ENCODE data around the gene GFOD1.
A peak's percentile ranks its signal among the peaks of the same experiment; 100 is the strongest.

GFOD1 gene

DNA sequence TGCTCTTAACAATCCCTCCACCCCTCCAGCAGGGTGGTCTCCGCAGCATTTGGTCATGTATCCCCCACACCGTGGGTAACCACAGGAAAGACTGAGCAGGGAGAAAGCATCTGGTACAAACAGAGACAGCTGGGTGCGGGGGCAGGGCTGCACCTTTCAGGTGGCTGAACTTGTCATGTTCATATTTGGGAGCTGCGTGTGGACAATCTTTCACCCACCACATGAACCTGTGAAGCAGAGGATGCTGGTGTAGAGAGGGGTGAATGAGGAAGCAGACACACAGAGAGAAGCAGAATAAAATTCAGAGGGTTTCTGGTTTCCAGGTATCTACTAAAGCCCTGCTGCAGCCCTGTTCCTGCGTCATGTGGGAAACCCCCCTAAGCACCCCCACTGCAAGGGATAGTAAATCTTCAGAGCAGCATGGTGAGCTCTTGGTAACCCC lies 8.9 kb downstream of the GFOD1 start:
- TF ChIP-seq, protein P1, sequence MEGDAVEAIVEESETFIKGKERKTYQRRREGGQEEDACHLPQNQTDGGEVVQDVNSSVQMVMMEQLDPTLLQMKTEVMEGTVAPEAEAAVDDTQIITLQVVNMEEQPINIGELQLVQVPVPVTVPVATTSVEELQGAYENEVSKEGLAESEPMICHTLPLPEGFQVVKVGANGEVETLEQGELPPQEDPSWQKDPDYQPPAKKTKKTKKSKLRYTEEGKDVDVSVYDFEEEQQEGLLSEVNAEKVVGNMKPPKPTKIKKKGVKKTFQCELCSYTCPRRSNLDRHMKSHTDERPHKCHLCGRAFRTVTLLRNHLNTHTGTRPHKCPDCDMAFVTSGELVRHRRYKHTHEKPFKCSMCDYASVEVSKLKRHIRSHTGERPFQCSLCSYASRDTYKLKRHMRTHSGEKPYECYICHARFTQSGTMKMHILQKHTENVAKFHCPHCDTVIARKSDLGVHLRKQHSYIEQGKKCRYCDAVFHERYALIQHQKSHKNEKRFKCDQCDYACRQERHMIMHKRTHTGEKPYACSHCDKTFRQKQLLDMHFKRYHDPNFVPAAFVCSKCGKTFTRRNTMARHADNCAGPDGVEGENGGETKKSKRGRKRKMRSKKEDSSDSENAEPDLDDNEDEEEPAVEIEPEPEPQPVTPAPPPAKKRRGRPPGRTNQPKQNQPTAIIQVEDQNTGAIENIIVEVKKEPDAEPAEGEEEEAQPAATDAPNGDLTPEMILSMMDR (conservative IDR thresholded peaks at IDR 0.05; ENCODE audit: low read length): no peak
- no peak overlapping the region for H3K4me3 ChIP-seq (ENCODE audit: low read length)
- DNase-seq (ENCODE audit: low read depth): no peak

DNA sequence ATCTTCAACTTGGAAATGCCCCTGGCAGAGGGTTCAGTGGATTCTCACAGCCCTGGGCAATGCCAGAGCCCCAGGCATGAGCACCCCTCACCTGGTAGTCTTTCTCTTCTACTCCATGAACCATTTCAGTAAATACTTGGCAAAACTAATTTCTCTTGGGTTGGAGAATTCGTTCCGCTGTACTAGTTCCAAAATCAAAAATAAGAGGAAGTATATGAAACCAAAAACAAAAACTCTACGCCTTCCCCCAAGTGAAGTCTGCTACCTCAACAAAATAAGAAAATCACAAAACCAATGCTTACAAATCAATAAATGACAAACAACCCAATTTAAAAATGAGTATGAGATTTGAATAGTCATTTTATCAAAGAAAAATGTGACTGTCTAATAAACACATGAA lies 12.6 kb downstream of the GFOD1 start:
- no peak overlapping the region for H3K4me3 ChIP-seq (ENCODE audit: low read length)
- TF ChIP-seq, protein P1 (conservative IDR thresholded peaks at IDR 0.05; ENCODE audit: low read length): no peak

DNA sequence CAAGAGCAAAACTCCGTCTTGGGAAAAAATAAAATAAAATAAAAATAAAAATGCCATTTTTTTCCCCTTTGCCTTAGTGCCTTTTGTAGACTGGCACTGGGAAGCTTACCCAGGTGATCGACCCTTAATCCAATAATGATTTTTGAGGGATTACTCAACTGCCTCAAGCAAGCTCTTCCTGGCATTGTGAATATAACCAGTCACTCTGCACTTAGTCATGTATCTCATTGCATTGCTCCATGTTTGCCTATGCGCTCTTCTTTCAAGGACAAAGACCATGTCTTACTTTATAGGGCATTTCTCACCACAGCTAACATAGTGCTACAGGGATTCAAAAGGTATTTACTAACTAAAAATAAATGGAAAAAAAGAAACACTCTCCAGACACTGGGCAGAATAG lies 13.0 kb downstream of the GFOD1 start:
- H3K4me3 ChIP-seq (ENCODE audit: low read length): no peak overlapping the region
- TF ChIP-seq, protein P1 (conservative IDR thresholded peaks at IDR 0.05; ENCODE audit: low read length): no peak
- peak; percentile 33 for DNase-seq (ENCODE audit: low read depth)

More for the DNA sequence above, 12.6 kb downstream of the GFOD1 start:
- DNase-seq (ENCODE audit: low read depth): no peak

DNA sequence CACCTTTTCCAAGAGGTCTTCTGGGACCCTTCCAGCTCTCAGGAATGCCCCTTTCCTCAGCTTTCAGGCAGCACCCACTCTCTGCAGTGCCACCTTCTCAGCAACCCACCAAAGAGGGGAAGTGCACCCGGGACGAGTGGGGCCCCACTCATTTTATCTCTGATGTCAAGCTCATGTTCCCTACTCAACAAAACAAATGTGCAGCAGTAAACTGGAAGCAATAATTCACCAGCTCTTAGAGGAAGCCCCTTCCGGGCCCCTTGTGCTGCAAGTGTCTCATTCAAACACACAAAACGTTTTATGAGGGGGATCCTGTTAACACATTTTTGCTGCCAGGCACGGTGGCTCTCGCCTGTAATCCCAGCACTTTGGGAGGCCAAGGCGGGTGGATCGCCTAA lies 13.6 kb downstream of the GFOD1 start:
- no peak for DNase-seq (ENCODE audit: low read depth)
- TF ChIP-seq, protein P1 (conservative IDR thresholded peaks at IDR 0.05; ENCODE audit: low read length): no peak
- no peak overlapping the region for H3K4me3 ChIP-seq (ENCODE audit: low read length)

DNA sequence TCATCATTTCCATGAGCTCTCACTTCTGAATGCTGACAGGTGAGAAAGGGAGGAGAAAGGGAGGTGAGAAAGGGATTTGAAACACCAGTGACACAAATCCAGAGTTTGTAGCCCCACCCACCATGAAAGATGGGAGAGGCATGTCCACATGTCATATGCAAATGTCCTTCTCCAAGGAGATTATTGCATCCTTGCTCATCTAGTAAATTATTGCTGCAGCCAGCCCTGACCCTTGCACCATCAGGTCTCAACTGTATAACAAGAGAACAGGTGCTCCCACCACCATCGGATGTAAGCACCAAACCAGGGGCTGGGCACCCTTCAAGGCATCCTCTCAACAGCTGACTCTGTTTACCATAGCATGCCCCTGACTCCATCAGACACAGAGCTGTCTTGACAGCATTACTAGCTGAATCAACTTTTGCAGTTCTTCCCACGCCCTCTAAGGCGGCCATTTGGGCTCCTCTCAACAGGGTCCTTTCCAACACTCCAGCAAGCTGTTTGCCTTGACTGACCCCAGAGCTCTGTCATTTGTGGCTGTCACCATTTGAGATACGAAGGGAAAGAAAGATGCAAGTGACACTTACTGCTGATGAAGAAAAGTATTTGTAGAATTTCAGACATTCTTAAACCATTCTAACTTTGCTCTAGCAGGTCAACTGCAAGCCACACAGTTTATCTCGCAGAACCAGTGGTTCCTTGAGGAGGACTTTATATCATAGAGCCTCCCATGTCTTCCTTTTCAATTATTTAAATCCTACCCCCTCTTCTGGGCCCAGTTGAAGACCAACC lies 14.2 kb downstream of the GFOD1 start:
- no peak overlapping the region for H3K4me3 ChIP-seq (ENCODE audit: low read length)
- DNase-seq (ENCODE audit: low read depth): no peak
- TF ChIP-seq, protein P1 (conservative IDR thresholded peaks at IDR 0.05; ENCODE audit: low read length): no peak

DNA sequence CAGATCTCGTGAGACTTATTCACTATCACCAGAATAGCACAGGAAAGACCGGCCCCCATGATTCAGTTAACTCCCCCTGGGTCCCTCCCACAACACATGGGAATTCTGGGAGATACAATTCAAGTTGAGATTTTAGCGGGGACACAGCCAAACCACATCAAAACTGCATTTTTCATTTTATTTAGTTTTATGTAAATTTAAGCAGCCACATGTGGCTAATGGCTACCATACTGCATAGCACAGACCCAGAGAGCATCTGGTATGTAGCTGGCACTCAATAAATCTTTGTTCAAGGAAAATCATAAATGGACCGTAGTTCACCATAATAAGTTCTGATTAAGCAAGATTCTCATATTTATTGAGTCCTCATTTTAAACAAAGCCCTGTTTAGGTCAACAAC lies 15.3 kb downstream of the GFOD1 start:
- no peak overlapping the region for H3K4me3 ChIP-seq (ENCODE audit: low read length)
- TF ChIP-seq, protein P1 (conservative IDR thresholded peaks at IDR 0.05; ENCODE audit: low read length): no peak
- DNase-seq (ENCODE audit: low read depth): peak; percentile 92

DNA sequence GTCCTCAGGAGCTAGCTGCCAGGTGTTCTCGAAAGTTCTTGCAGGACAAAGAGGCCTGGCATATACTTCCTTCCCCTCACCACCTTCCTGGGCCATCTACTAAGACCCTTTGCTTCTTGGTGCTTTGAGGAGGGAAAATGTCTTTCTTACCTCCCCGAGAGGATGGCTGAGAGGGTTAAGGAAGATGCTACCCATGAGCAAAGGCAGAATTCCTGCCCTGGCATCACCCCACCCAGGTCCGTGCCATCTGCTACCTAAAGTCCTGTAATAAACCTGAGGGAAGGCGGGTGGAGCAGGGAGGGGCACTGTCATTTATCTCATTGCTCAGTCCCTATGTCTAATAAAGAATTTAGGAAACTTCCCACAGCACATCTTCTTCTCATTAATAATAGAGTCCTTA lies 16.2 kb downstream of the GFOD1 start:
- no peak for DNase-seq (ENCODE audit: low read depth)
- TF ChIP-seq, protein P1 (conservative IDR thresholded peaks at IDR 0.05; ENCODE audit: low read length): no peak
- no peak overlapping the region for H3K4me3 ChIP-seq (ENCODE audit: low read length)
